Cortex of kidney (tissue), 1 donor: ENCODE measurements around the gene TRPC4AP.
A peak's percentile ranks its signal among the peaks of the same experiment; 100 is the strongest.

Experiments used
- DNase-seq: peaks from one replicate; lab custom pipeline; 2025; lab: John Stamatoyannopoulos, UW

The TRPC4AP gene

GRCh38 chr20:34968042-34968775, 124.4 kb downstream of the TRPC4AP start:
- no peak for DNase-seq

DNA sequence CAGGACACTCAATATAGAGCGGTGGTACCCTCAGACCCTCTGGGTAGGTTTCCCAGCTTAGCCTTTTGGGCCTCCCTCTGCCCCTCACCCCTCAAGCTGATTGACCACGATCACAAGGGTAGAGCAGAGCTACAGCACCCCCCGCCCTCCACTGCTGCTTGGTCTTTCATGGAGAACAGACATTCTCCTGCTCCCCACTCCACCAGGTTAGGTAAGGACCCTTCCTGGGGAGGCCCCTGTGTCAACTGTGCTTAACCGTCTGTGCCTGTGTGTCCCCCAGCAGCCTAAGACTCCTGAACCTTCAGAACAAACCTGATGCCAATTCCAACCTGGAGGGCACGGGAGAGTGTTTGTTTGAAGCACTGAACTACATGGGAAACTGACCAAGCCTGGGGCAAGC, 125.2 kb downstream of the TRPC4AP start:
- DNase-seq = no peak

GRCh38 chr20:34965051-34965450, 127.6 kb downstream of the TRPC4AP start:
- no peak for DNase-seq

- DNase-seq = no peak
These were observed 128.1 kb downstream of the TRPC4AP start for GRCh38 chr20:34964486-34964885.

- DNase-seq = no peak
These were observed 135.7 kb downstream of the TRPC4AP start for GRCh38 chr20:34956751-34957472.

DNA sequence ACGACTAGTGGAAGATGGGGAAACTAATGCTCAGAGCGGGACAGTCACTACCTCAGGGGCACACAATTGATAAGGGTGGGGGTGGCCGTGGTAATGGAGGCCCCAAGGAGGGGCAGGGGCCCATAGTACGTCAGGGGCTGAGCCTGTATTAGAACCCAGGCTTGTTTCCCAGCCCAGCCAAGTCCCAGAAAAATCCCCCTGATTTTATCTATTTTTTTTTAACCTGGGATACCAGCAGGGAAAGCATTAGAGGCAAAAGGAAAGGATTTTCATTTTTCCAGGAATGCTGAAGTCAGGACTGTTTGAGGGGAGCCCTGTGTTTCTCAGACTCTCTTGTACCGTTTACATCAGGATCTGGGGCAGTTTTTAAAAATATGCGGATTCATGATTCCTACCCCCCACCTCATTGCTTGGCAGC, 136.6 kb downstream of the TRPC4AP start:
- no peak for DNase-seq

DNA sequence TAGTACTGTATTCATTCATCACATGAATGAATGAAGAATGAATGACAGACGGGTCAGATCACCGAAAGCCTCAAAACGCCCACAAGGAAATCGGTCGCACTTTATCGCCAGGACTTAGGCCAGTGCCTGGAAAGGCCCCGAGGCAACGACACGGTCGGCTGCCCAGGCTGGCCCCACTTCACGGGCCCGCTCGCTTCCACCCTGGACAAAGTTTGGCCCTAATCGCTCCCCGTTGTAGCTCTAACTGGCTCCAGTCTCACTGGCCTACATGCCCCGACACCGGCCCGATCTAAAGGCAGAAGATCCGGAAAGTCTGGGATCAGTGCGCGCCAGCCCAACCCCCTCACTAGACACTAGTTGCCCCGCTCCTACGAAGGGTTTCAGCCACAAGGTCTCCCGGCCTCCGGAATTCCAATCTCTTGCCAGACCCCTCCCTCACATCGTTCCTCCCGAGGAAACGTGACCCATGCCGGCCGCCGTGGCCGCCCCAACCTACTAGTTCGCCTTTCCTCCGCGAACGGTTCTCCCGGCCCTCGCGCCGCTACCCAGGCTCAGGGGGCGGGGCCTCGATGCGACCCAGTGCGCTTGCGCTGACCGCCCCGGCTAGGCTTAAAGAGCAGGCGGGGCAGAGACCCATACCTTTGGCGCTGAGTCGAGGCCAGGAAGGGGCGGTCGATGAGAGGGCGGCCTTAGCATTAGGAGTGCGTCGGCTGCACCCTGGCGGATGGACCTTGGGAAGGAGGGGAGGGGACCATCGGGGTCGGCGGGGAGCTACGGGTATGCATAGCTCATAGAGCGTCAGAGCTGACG, 137.2 kb downstream of the TRPC4AP start, which contains the start of the genes GSS and MYH7B:
TSS of gene GSS (minus strand) at position 576 of the 810 bp plus-strand sequence. CDS start 3,954 bp downstream, outside the sequence.
TSS of gene MYH7B (plus strand) at position 638 of the 810 bp plus-strand sequence. CDS start 22,138 bp downstream, outside the sequence.
- peak; percentile 57 for DNase-seq

- no peak for DNase-seq
These were observed 137.7 kb downstream of the TRPC4AP start for GRCh38 chr20:34954904-34955230.

GRCh38 chr20:34953960-34954359, 138.6 kb downstream of the TRPC4AP start:
- no peak for DNase-seq

DNA sequence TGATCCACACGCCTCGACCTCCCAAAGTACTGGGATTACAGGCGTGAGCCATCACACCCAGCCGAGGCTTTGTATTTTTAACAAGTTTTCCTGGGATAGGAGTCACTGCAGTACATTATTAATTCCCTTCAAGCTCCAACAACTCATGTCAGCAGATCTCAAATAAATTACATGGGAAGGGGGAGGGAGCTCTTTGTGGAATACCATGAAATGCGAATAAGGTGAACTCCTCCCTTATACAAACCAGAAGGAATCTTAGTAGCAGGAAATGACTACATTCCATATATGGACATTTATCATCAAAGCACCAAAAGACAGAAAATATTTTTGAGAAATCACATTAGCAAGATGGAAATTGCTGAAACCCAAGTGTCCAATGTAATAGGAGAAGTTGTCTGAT, 139.9 kb downstream of the TRPC4AP start:
- no peak for DNase-seq
